Measurements from ENCODE around the gene HECA.
"Not testable (repeated sequence)": the region's sequence is repeated elsewhere in the genome, so short reads cannot be mapped to it uniquely, and the experiment has no call there.

HECA gene

GRCh38 chr6:139137706-139138105 is 2.8 kb downstream of the HECA start:
- no peak overlapping the region for H3K27ac ChIP-seq (ENCODE audit: low read depth, low read length)
- peak overlapping the region; percentile 97; the same call in 1 of the 2 replicates for H3K4me3 ChIP-seq (ENCODE audit: low read depth, low read length)
- peaks cover 50% of the 10 kb centered on the region for H3K79me2 ChIP-seq (ENCODE audit: control insufficient read depth, insufficient read depth, low read length, unreplicated experiment)
- H3K4me1 ChIP-seq (ENCODE audit: control insufficient read depth, insufficient read depth, low read length, unreplicated experiment) = peaks cover 12% of the 10 kb centered on the region
- no peaks in the 10 kb centered on the region for H3K27me3 ChIP-seq (ENCODE audit: insufficient read depth, low read length)
- H3K36me3 ChIP-seq (ENCODE audit: insufficient read depth, low read length) = no peaks in the 10 kb centered on the region
- no peak overlapping the region for H2AFZ ChIP-seq (ENCODE audit: low read length, unreplicated experiment)

GRCh38 chr6:139140854-139141253 is 6.0 kb downstream of the HECA start:
- H3K4me3 ChIP-seq (ENCODE audit: low read depth, low read length); H3K27me3 ChIP-seq (ENCODE audit: insufficient read depth, low read length); H3K36me3 ChIP-seq (ENCODE audit: insufficient read depth, low read length); H2AFZ ChIP-seq (ENCODE audit: low read length, unreplicated experiment); H3K27ac ChIP-seq (ENCODE audit: low read depth, low read length): not testable (repeated sequence)
- Histone ChIP-seq H3K4me1 (ENCODE audit: control insufficient read depth, insufficient read depth, low read length, unreplicated experiment) (peaks cover 12% of the 10 kb centered on the region), H3K79me2 (ENCODE audit: control insufficient read depth, insufficient read depth, low read length, unreplicated experiment) (peaks cover 70% of the 10 kb centered on the region)

- Histone ChIP-seq H3K79me2 (ENCODE audit: control insufficient read depth, insufficient read depth, low read length, unreplicated experiment) (peaks cover 66% of the 10 kb centered on the region), H2AFZ (ENCODE audit: low read length, unreplicated experiment) (no peak overlapping the region), H3K36me3 (ENCODE audit: insufficient read depth, low read length) (no peaks in the 10 kb centered on the region), H3K4me3 (ENCODE audit: low read depth, low read length) (no peak overlapping the region), H3K4me1 (ENCODE audit: control insufficient read depth, insufficient read depth, low read length, unreplicated experiment) (peaks cover 7% of the 10 kb centered on the region), H3K27ac (ENCODE audit: low read depth, low read length) (no peak overlapping the region), H3K27me3 (ENCODE audit: insufficient read depth, low read length) (no peaks in the 10 kb centered on the region)
These were observed 7.4 kb downstream of the HECA start for GRCh38 chr6:139142262-139142661.

- peaks cover 3% of the 10 kb centered on the region for H3K4me1 ChIP-seq (ENCODE audit: control insufficient read depth, insufficient read depth, low read length, unreplicated experiment)
- H3K36me3 ChIP-seq (ENCODE audit: insufficient read depth, low read length) = no peaks in the 10 kb centered on the region
- peaks cover 63% of the 10 kb centered on the region for H3K79me2 ChIP-seq (ENCODE audit: control insufficient read depth, insufficient read depth, low read length, unreplicated experiment)
- no peaks in the 10 kb centered on the region for H3K27me3 ChIP-seq (ENCODE audit: insufficient read depth, low read length)
- H3K27ac ChIP-seq (ENCODE audit: low read depth, low read length) = no peak overlapping the region
- H2AFZ ChIP-seq (ENCODE audit: low read length, unreplicated experiment) = no peak overlapping the region
- H3K4me3 ChIP-seq (ENCODE audit: low read depth, low read length) = no peak overlapping the region
These were observed 8.2 kb downstream of the HECA start for GRCh38 chr6:139143111-139143510.

DNA sequence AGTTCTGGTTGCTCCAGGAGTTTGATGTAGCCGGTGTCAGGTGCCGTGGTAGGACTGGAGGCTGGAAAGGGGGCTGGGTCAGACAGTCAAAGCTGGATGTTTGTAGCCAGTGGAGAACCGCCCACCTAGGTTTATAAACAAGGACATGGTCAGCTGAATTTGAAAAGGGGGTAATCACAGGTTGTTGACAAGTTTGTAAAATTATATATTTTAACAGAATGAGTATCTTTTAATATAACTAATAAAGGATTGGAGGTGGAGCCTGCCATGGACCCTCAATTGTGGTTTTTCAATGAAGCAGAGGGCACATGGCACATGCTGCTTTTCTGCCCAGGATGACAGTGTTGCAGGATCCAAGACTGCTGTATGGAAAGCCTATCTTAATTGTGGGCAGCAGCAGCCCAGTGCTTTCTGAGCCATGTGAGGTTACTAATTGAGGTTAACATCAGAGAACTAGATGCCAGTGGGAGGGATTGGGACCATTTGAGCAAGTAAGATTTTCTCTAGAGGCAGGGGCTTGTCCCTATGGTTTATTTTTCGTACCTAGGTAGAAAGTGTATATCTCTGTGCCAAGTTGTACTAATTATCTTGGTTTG is 9.7 kb downstream of the HECA start:
- H3K79me2 ChIP-seq (ENCODE audit: control insufficient read depth, insufficient read depth, low read length, unreplicated experiment) = peaks cover 63% of the 10 kb centered on the region
- no peak overlapping the region for H3K4me3 ChIP-seq (ENCODE audit: low read depth, low read length)
- no peaks in the 10 kb centered on the region for H3K36me3 ChIP-seq (ENCODE audit: insufficient read depth, low read length)
- H3K27ac ChIP-seq (ENCODE audit: low read depth, low read length) = no peak overlapping the region
- H2AFZ ChIP-seq (ENCODE audit: low read length, unreplicated experiment) = no peak overlapping the region
- no peaks in the 10 kb centered on the region for H3K27me3 ChIP-seq (ENCODE audit: insufficient read depth, low read length)
- H3K4me1 ChIP-seq (ENCODE audit: control insufficient read depth, insufficient read depth, low read length, unreplicated experiment) = peaks cover 3% of the 10 kb centered on the region

DNA sequence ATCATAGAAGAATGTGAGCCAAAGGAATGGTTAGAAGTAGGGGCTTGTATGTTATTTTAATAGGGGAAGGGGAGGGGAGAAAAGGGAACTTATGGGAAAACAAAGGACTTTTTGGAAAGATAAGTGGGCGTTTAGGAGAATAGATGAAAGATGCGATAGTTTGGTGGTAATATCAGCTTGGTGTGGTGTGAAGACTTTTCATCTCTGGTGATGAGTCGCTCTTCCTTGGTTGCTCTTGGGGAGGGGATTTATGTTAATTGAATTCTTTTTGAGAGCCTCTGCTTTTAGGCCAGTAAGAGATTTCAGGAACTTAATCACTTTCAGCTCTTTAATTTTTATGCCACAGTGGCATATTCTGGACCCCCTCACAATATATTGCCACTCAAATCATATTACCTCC is 10.8 kb downstream of the HECA start:
- Histone ChIP-seq H3K27ac (ENCODE audit: low read depth, low read length) (no peak overlapping the region), H3K27me3 (ENCODE audit: insufficient read depth, low read length) (no peaks in the 10 kb centered on the region), H3K4me1 (ENCODE audit: control insufficient read depth, insufficient read depth, low read length, unreplicated experiment) (peaks cover 3% of the 10 kb centered on the region), H3K36me3 (ENCODE audit: insufficient read depth, low read length) (no peaks in the 10 kb centered on the region), H3K79me2 (ENCODE audit: control insufficient read depth, insufficient read depth, low read length, unreplicated experiment) (peaks cover 60% of the 10 kb centered on the region), H3K4me3 (ENCODE audit: low read depth, low read length) (no peak overlapping the region), H2AFZ (ENCODE audit: low read length, unreplicated experiment) (no peak overlapping the region)

DNA sequence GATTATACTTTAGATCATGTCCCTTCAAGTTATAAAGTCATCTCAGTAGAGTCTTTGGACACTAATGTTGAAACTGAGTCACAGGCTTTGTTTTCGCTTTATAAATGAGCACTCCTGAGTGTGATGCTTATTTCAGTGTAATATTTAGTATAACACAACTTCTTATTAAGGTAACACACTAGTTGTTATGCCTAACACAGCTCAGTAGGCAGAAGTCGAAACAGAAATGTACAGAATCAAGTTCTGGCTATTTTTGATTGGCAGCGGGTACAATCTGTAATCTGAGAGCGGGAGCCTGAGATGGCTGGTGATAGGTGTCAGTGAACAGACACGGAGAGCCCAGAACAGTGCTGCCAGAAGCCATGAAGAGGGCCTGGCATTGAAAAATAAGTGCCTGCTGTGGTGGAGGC is 11.4 kb downstream of the HECA start:
- no peak overlapping the region for H2AFZ ChIP-seq (ENCODE audit: low read length, unreplicated experiment)
- H3K4me1 ChIP-seq (ENCODE audit: control insufficient read depth, insufficient read depth, low read length, unreplicated experiment) = peaks cover 3% of the 10 kb centered on the region
- no peaks in the 10 kb centered on the region for H3K36me3 ChIP-seq (ENCODE audit: insufficient read depth, low read length)
- H3K4me3 ChIP-seq (ENCODE audit: low read depth, low read length) = no peak overlapping the region
- H3K27me3 ChIP-seq (ENCODE audit: insufficient read depth, low read length) = no peaks in the 10 kb centered on the region
- peaks cover 64% of the 10 kb centered on the region for H3K79me2 ChIP-seq (ENCODE audit: control insufficient read depth, insufficient read depth, low read length, unreplicated experiment)
- H3K27ac ChIP-seq (ENCODE audit: low read depth, low read length) = no peak overlapping the region

DNA sequence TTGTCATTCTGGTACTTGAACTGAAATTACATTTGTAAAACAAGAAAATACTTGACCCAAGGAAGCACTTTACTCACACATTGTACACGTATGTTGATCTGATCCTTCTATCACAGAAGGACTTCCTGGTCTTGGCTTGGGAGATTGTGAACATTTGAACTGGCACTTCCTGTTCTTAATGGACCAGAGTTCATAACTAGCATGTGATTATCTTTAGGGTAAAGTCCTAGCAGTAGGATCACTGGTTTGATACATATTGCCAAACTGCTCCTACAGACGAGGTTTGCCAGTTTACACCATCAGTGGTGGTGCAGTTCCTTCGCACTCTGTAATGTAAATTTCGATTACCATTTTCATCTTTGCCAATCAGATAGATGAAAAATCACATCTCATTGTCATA is 12.7 kb downstream of the HECA start:
- Histone ChIP-seq H3K4me1 (ENCODE audit: control insufficient read depth, insufficient read depth, low read length, unreplicated experiment) (peaks cover 7% of the 10 kb centered on the region), H3K4me3 (ENCODE audit: low read depth, low read length) (no peak overlapping the region), H3K36me3 (ENCODE audit: insufficient read depth, low read length) (no peaks in the 10 kb centered on the region), H3K27ac (ENCODE audit: low read depth, low read length) (no peak overlapping the region), H2AFZ (ENCODE audit: low read length, unreplicated experiment) (no peak overlapping the region), H3K27me3 (ENCODE audit: insufficient read depth, low read length) (no peaks in the 10 kb centered on the region), H3K79me2 (ENCODE audit: control insufficient read depth, insufficient read depth, low read length, unreplicated experiment) (peaks cover 55% of the 10 kb centered on the region)

GRCh38 chr6:139148557-139149235 is 13.8 kb downstream of the HECA start:
- H3K36me3 ChIP-seq (ENCODE audit: insufficient read depth, low read length) = no peaks in the 10 kb centered on the region
- peaks cover 53% of the 10 kb centered on the region for H3K79me2 ChIP-seq (ENCODE audit: control insufficient read depth, insufficient read depth, low read length, unreplicated experiment)
- H2AFZ ChIP-seq (ENCODE audit: low read length, unreplicated experiment) = no peak overlapping the region
- H3K27me3 ChIP-seq (ENCODE audit: insufficient read depth, low read length) = no peaks in the 10 kb centered on the region
- peaks cover 13% of the 10 kb centered on the region for H3K4me1 ChIP-seq (ENCODE audit: control insufficient read depth, insufficient read depth, low read length, unreplicated experiment)
- H3K4me3 ChIP-seq (ENCODE audit: low read depth, low read length) = no peak overlapping the region
- H3K27ac ChIP-seq (ENCODE audit: low read depth, low read length) = no peak overlapping the region

DNA sequence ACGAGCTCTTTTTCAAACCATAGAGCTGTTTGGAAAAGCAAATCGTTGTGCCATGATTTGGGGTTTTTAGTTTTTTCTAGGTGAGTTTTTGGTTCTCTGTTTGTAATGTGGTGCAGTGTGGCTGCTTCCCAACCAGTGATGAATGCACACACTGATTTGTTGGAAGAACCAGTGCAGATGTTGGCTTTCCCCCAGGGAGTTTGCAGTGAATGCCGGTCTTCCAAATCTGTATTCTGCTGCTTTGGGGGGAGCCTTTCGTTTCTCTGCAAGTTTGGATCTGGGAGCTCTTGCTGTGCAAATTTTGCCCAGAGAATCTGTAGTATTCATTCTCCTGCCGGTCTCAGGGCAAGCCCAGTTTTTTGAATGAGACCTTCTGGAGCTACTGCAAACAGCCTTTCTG is 14.5 kb downstream of the HECA start:
- Histone ChIP-seq H3K36me3 (ENCODE audit: insufficient read depth, low read length) (no peaks in the 10 kb centered on the region), H3K27ac (ENCODE audit: low read depth, low read length) (no peak overlapping the region), H3K27me3 (ENCODE audit: insufficient read depth, low read length) (no peaks in the 10 kb centered on the region), H3K4me1 (ENCODE audit: control insufficient read depth, insufficient read depth, low read length, unreplicated experiment) (peaks cover 18% of the 10 kb centered on the region), H2AFZ (ENCODE audit: low read length, unreplicated experiment) (no peak overlapping the region), H3K4me3 (ENCODE audit: low read depth, low read length) (no peak overlapping the region), H3K79me2 (ENCODE audit: control insufficient read depth, insufficient read depth, low read length, unreplicated experiment) (peaks cover 53% of the 10 kb centered on the region)

- Histone ChIP-seq H3K36me3 (ENCODE audit: insufficient read depth, low read length) (no peaks in the 10 kb centered on the region), H3K79me2 (ENCODE audit: control insufficient read depth, insufficient read depth, low read length, unreplicated experiment) (peaks cover 57% of the 10 kb centered on the region), H3K4me3 (ENCODE audit: low read depth, low read length) (no peak overlapping the region), H2AFZ (ENCODE audit: low read length, unreplicated experiment) (no peak overlapping the region), H3K27ac (ENCODE audit: low read depth, low read length) (no peak overlapping the region), H3K4me1 (ENCODE audit: control insufficient read depth, insufficient read depth, low read length, unreplicated experiment) (peaks cover 28% of the 10 kb centered on the region), H3K27me3 (ENCODE audit: insufficient read depth, low read length) (no peaks in the 10 kb centered on the region)
These were observed 16.0 kb downstream of the HECA start for GRCh38 chr6:139150920-139151319.
